ENCODE results near the gene TMED10. TPM values are rescaled to one million over a fixed set of nuclear protein-coding genes. Genes with fewer than 3 reads are reported as not detected.

TMED10 gene
- total RNA-seq, 1 donor from 2014 or later, result 130 TPM

DNA sequence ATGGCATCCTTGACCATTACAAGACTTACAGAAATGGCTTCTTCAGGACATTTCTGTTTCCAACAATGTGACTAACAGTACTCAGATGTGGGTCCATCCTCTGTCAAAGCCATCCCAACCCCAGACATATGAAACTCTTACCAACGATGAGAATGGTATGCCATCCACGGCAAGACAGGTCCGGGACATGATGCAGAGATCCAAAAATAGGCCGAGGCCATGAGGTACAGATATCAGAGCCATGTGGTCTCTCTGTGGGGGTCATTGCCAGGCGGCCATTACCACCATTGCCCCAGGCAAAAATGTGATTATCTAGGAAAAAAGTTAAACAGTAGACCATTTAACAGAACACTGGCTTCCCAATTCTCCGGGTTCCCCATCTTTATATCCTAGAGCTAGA lies 79.5 kb downstream of the TMED10 start:
- Mint-ChIP-seq H3K36me3 (ENCODE audit: low read depth) (peaks cover 83% of the 10 kb centered on the region), H3K4me3 (no peak overlapping the region), H3K9me3 (no peaks in the 10 kb centered on the region), H3K27me3 (no peaks in the 10 kb centered on the region), H3K4me1 (peaks cover 9% of the 10 kb centered on the region), H3K27ac (no peak overlapping the region)
- ChIA-PET CTCF (no interaction called here), POLR2A (no interaction called here)
- DNase-seq (no peak), ATAC-seq (ENCODE audit: low read depth) (no peak)
- intact Hi-C loops (cut with micrococcal nuclease), result no loop called here
- TF ChIP-seq, protein P1, sequence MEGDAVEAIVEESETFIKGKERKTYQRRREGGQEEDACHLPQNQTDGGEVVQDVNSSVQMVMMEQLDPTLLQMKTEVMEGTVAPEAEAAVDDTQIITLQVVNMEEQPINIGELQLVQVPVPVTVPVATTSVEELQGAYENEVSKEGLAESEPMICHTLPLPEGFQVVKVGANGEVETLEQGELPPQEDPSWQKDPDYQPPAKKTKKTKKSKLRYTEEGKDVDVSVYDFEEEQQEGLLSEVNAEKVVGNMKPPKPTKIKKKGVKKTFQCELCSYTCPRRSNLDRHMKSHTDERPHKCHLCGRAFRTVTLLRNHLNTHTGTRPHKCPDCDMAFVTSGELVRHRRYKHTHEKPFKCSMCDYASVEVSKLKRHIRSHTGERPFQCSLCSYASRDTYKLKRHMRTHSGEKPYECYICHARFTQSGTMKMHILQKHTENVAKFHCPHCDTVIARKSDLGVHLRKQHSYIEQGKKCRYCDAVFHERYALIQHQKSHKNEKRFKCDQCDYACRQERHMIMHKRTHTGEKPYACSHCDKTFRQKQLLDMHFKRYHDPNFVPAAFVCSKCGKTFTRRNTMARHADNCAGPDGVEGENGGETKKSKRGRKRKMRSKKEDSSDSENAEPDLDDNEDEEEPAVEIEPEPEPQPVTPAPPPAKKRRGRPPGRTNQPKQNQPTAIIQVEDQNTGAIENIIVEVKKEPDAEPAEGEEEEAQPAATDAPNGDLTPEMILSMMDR (IDR thresholded peaks at IDR 0.05), result no peak

DNA sequence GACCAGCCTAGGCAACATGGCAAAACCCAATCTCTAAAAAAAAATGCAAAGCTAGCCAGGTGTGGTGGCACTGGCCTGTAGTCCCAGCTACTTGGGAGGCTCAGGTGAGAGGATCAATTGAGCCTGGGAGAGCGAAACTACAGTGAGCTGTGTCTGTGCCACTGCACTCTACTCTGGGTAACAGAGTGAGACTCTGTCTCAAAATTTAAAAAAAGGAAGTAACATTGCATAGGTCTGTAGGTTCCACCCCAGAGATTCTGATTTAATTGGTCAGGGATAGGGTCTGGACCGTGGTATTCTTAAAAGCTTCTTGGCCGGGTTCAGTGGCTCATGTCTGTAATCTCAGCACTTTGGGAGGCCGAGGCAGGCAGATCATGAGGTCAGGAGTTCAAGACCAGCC lies 80.7 kb downstream of the TMED10 start:
- intact Hi-C loops (cut with micrococcal nuclease), result no loop called here
- no peak overlapping the region for H3K27ac Mint-ChIP-seq
- no peak overlapping the region for H3K4me3 Mint-ChIP-seq
- DNase-seq (no peak), ATAC-seq (ENCODE audit: low read depth) (peak; percentile 54)
- TF ChIP-seq, protein P1 (IDR thresholded peaks at IDR 0.05), result no peak
- H3K9me3 Mint-ChIP-seq, result no peaks in the 10 kb centered on the region
- no peaks in the 10 kb centered on the region for H3K27me3 Mint-ChIP-seq
- ChIA-PET CTCF (no interaction called here), POLR2A (no interaction called here)
- peaks cover 9% of the 10 kb centered on the region for H3K4me1 Mint-ChIP-seq
- H3K36me3 Mint-ChIP-seq (ENCODE audit: low read depth), result peaks cover 81% of the 10 kb centered on the region

DNA sequence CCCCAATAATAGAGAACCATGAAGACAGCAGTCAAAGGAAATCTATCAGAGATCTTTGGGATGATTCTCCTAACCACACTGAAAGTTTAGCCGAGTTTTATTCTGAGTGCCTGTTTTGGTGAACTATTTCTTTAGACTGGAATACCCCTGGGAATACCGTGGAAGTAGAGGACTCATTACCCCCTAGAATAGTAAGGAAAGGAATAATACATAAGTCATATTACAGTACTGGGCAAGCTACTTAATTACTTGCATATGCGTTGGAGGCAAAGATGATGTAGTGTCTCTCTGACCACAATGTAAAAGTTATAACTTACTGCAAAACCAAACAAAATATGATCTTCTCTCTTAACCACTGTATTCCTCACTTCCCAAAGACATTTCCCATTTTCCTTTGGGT lies 81.5 kb downstream of the TMED10 start:
- CTCF ChIA-PET, result no interaction called here
- ATAC-seq (ENCODE audit: low read depth) (no peak), DNase-seq (no peak)
- no peak overlapping the region for H3K27ac Mint-ChIP-seq
- H3K4me3 Mint-ChIP-seq, result no peak overlapping the region
- POLR2A ChIA-PET, result no interaction called here
- no peaks in the 10 kb centered on the region for H3K27me3 Mint-ChIP-seq
- H3K4me1 Mint-ChIP-seq, result peaks cover 9% of the 10 kb centered on the region
- TF ChIP-seq, protein P1 (IDR thresholded peaks at IDR 0.05), result no peak
- intact Hi-C loops (cut with micrococcal nuclease), result no loop called here
- peaks cover 82% of the 10 kb centered on the region for H3K36me3 Mint-ChIP-seq (ENCODE audit: low read depth)
- H3K9me3 Mint-ChIP-seq, result no peaks in the 10 kb centered on the region

DNA sequence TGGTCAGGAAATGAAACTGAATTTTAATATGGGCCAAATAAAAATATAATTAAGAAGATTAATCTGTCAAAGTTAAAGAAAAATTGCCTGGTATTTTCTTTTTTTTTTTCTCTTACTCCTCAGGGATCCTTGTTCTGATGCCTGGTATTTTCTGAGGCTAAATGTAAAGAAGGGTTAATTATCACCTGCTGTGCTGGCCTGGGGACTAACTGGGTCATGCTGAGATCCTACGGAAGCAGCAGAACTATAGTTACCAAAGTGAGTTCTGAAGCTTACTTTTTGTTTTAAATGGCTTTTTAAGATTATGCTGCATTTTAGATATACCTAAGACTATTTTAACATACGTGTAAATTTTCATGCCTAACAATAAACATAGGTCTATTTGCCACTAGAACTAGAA lies 83.7 kb downstream of the TMED10 start:
- H3K4me1 Mint-ChIP-seq, result peaks cover 9% of the 10 kb centered on the region

DNA sequence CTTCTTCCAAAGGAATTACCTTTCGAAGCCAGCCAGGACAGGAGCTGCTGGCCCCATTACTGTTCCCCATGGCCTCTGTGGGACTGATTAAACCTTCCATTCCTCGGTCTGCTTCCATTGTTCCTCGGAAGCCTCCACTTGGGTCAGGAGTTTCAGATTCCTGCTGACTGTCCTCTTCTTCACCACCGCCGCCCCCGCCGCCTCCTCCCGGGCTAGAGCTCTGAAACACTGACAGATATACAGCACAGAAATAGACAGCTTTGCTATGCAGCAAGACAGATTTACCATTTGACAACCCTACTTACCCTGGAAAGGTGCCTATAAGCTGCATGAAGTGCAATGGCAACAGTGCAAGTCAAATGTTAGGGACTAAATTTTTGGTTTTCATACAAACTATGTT lies 85.2 kb downstream of the TMED10 start:
- Mint-ChIP-seq H3K36me3 (ENCODE audit: low read depth) (peaks cover 75% of the 10 kb centered on the region), H3K4me3 (no peak overlapping the region)
- intact Hi-C loops (cut with micrococcal nuclease), result no loop called here

More for the DNA sequence above, 83.7 kb downstream of the TMED10 start:
- Mint-ChIP-seq H3K4me3 (no peak overlapping the region), H3K36me3 (ENCODE audit: low read depth) (peaks cover 74% of the 10 kb centered on the region), H3K27ac (no peak overlapping the region), H3K9me3 (no peaks in the 10 kb centered on the region), H3K27me3 (no peaks in the 10 kb centered on the region)
- no peak for ATAC-seq (ENCODE audit: low read depth)
- intact Hi-C loops (cut with micrococcal nuclease), result no loop called here
- no peak for DNase-seq
- ChIA-PET CTCF (interaction anchor here (0.7 to 1.0 kb wide), 2 partner anchors 231 to 884 kb away, joined by 4 to 6 read pairs; no protein-coding TSS in a partner anchor), POLR2A (no interaction called here)
- TF ChIP-seq, protein P1 (IDR thresholded peaks at IDR 0.05), result no peak

More for the DNA sequence above, 85.2 kb downstream of the TMED10 start:
- H3K4me1 Mint-ChIP-seq, result peaks cover 9% of the 10 kb centered on the region
- ATAC-seq (ENCODE audit: low read depth) (no peak), DNase-seq (no peak)
- no peak overlapping the region for H3K27ac Mint-ChIP-seq
- ChIA-PET CTCF (interaction anchor here (1.0 to 5.7 kb wide), 2 partner anchors 185 to 231 kb away, joined by 3 to 111 read pairs; no protein-coding TSS in a partner anchor), POLR2A (no interaction called here)
- TF ChIP-seq, protein P1 (IDR thresholded peaks at IDR 0.05), result no peak
- no peaks in the 10 kb centered on the region for H3K9me3 Mint-ChIP-seq
- H3K27me3 Mint-ChIP-seq, result no peaks in the 10 kb centered on the region

Measured in activated B cell treated with CpG ODN at 0.5 μM for 24 hours (primary cell).